Measurements from ENCODE around the gene GATB.

DNA sequence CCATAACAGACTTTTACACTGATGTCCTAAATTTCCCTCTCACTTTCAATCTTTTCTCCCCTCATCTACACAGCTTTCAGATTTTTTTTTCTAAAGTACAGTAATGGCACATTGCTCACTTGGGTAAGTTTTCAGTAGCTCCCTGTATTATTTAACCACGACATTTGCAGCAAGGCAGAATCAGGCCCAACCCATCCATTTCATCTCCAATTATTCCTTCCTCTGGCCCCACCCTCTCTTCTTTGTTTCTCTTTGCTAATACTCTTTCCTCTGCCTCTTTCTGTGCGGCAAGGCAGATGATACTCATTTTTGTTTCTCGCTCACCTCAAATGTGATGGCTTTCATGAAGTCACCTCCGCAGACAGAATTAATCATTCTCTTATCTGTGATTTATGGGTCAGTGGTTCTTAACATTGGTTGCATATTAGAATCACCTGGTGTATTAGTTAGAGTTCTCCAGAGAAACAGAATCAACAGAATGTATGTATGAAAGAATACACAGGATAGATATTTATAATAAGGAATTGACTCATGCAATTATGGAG, 43.4 kb upstream of the GATB start:
- TF ChIP-seq, protein P1, sequence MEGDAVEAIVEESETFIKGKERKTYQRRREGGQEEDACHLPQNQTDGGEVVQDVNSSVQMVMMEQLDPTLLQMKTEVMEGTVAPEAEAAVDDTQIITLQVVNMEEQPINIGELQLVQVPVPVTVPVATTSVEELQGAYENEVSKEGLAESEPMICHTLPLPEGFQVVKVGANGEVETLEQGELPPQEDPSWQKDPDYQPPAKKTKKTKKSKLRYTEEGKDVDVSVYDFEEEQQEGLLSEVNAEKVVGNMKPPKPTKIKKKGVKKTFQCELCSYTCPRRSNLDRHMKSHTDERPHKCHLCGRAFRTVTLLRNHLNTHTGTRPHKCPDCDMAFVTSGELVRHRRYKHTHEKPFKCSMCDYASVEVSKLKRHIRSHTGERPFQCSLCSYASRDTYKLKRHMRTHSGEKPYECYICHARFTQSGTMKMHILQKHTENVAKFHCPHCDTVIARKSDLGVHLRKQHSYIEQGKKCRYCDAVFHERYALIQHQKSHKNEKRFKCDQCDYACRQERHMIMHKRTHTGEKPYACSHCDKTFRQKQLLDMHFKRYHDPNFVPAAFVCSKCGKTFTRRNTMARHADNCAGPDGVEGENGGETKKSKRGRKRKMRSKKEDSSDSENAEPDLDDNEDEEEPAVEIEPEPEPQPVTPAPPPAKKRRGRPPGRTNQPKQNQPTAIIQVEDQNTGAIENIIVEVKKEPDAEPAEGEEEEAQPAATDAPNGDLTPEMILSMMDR (conservative IDR thresholded peaks at IDR 0.05 in 1 of 2, IDR thresholded peaks at IDR 0.05 in 1 of 2; ENCODE audit: low read depth in 1 of 2, low read length in 2 of 2): no peak
- TF ChIP-seq EZH2 (IDR thresholded peaks at IDR 0.05; ENCODE audit: low read length, missing control alignments): no peak

Data from fibroblast of lung (primary cell).